Thyroid gland (tissue), 4 donors: Measurements from ENCODE around the gene PRKCQ.

Source experiments
- POLR2A ChIP-seq, 2 donors: fragments of 450-650 bp; IDR thresholded peaks; one replicate each; pipeline ENCODE4 v1.6.1; 2017; ENCODE audit warnings: antibody characterized with exemption in 2 of 2, mild to moderate bottlenecking in 2 of 2, moderate library complexity in 1 of 2
- TF ChIP-seq, protein P1 (sequence below), 6 experiments: fragments of 200-600 bp in 3 of 6; fragments of 450-650 bp in 3 of 6; sonication (generic) in 3 of 6; IDR thresholded peaks; one replicate each; pipeline ENCODE4 v1.5.1; 2016 to 2019; ENCODE audit warnings: antibody characterized with exemption in 6 of 6, mild to moderate bottlenecking in 2 of 6, inconsistent platforms in 1 of 6, moderate library complexity in 1 of 6

- TF ChIP-seq, protein P1, sequence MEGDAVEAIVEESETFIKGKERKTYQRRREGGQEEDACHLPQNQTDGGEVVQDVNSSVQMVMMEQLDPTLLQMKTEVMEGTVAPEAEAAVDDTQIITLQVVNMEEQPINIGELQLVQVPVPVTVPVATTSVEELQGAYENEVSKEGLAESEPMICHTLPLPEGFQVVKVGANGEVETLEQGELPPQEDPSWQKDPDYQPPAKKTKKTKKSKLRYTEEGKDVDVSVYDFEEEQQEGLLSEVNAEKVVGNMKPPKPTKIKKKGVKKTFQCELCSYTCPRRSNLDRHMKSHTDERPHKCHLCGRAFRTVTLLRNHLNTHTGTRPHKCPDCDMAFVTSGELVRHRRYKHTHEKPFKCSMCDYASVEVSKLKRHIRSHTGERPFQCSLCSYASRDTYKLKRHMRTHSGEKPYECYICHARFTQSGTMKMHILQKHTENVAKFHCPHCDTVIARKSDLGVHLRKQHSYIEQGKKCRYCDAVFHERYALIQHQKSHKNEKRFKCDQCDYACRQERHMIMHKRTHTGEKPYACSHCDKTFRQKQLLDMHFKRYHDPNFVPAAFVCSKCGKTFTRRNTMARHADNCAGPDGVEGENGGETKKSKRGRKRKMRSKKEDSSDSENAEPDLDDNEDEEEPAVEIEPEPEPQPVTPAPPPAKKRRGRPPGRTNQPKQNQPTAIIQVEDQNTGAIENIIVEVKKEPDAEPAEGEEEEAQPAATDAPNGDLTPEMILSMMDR (IDR thresholded peaks at IDR 0.05) = no peak
- TF ChIP-seq POLR2A (IDR thresholded peaks at IDR 0.05) = no peak
Observed at GRCh38 chr10:6482737-6483357, 97.2 kb downstream of the PRKCQ start.
